HL-60 (cell line): Measurements from ENCODE around the gene POU2AF1.

Source experiments
- GABPA ChIP-seq: IDR thresholded peaks from 2 replicates; pipeline ENCODE4 v1.6.1; 2012; ENCODE audit warnings: low read depth
- POLR2AphosphoS5 ChIP-seq: IDR thresholded peaks from 2 replicates; pipeline ENCODE4 v1.6.1; 2012; ENCODE audit warnings: low read depth
- TF ChIP-seq, protein P1 (sequence below): IDR thresholded peaks from one replicate; pipeline ENCODE4 v1.5.1; 2011; ENCODE audit warnings: low read length, control low read depth, inconsistent platforms; ENCODE audit not compliant: insufficient read depth
- TF ChIP-seq, protein P2 (sequence below): IDR thresholded peaks from 2 replicates; pipeline ENCODE4 v1.6.1; 2012; ENCODE audit warnings: low read depth; ENCODE audit not compliant: insufficient replicate concordance

DNA sequence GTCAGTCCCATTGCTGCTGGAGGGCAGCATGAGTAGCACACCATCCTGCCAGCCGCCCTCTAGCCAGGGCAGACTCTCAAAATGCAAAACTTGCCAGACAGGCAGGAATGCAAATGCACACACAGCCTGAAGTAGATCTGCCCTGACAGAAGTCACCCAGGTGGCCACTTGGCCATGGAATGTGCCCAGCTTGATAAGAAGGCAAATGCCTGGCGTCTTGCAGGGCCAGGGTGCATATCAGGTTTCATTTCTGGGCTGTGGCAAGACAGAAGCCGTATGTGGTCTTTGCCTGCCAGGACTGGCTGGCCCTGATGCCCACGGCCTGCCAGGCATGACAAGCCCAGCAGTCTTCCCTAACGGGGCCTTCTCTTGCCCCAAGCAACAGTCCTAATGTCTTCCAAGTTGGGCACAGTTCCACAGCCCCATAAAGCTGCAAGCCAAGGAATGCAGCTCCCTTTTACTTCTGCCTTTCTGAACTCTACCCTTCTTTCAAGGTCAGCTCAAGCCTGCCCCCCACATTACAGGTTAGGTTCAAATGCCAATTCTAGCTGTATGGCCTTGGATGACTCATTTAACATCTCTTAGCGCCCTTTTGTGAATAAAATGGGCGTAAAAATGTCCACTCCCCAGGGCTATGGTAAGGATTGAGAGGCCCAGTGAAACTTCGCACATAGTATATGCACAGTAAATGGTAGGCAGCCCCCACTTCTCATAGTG, 51.0 kb downstream of the POU2AF1 start:
- TF ChIP-seq, protein P1, sequence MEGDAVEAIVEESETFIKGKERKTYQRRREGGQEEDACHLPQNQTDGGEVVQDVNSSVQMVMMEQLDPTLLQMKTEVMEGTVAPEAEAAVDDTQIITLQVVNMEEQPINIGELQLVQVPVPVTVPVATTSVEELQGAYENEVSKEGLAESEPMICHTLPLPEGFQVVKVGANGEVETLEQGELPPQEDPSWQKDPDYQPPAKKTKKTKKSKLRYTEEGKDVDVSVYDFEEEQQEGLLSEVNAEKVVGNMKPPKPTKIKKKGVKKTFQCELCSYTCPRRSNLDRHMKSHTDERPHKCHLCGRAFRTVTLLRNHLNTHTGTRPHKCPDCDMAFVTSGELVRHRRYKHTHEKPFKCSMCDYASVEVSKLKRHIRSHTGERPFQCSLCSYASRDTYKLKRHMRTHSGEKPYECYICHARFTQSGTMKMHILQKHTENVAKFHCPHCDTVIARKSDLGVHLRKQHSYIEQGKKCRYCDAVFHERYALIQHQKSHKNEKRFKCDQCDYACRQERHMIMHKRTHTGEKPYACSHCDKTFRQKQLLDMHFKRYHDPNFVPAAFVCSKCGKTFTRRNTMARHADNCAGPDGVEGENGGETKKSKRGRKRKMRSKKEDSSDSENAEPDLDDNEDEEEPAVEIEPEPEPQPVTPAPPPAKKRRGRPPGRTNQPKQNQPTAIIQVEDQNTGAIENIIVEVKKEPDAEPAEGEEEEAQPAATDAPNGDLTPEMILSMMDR: no peak
- TF ChIP-seq GABPA (no peak), POLR2AphosphoS5 (no peak)
- TF ChIP-seq, protein P2, sequence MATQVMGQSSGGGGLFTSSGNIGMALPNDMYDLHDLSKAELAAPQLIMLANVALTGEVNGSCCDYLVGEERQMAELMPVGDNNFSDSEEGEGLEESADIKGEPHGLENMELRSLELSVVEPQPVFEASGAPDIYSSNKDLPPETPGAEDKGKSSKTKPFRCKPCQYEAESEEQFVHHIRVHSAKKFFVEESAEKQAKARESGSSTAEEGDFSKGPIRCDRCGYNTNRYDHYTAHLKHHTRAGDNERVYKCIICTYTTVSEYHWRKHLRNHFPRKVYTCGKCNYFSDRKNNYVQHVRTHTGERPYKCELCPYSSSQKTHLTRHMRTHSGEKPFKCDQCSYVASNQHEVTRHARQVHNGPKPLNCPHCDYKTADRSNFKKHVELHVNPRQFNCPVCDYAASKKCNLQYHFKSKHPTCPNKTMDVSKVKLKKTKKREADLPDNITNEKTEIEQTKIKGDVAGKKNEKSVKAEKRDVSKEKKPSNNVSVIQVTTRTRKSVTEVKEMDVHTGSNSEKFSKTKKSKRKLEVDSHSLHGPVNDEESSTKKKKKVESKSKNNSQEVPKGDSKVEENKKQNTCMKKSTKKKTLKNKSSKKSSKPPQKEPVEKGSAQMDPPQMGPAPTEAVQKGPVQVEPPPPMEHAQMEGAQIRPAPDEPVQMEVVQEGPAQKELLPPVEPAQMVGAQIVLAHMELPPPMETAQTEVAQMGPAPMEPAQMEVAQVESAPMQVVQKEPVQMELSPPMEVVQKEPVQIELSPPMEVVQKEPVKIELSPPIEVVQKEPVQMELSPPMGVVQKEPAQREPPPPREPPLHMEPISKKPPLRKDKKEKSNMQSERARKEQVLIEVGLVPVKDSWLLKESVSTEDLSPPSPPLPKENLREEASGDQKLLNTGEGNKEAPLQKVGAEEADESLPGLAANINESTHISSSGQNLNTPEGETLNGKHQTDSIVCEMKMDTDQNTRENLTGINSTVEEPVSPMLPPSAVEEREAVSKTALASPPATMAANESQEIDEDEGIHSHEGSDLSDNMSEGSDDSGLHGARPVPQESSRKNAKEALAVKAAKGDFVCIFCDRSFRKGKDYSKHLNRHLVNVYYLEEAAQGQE: no peak
